ENCODE results near the gene SFXN1. TPM values are rescaled to one million over a fixed set of nuclear protein-coding genes. Genes with fewer than 3 reads are reported as not detected.

The SFXN1 gene
- total RNA-seq, 1 donor = 86.8 TPM

GRCh38 chr5:175484322-175484721 is 6.0 kb downstream of the SFXN1 start:
- TF ChIP-seq CTCF (IDR thresholded peaks at IDR 0.05; ENCODE audit: insufficient read depth, low read depth, low read length) = no peak
- no peak for DNase-seq (ENCODE audit: low read depth)
- no peak overlapping the region for H3K4me3 ChIP-seq (ENCODE audit: low read depth, low read length)

DNA sequence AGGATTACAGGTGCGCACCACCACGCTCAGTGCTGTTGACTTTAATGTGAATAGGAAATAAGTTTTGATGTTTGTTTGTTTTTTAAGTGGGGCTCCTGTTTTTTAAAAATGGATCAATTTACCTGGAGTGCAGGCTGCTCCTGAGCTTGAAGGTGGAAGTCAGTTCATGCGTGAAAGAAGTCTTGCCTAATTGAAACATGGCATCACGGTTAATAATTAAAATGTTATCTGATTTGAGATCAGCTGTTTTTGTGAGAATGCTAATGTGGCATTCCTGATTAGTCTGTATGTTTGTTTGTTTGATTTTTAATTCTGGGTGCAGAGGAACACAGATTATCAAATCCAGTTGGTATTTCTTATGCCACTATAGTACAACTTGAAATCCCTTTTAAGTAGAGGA is 6.5 kb downstream of the SFXN1 start:
- no peak overlapping the region for H3K4me3 ChIP-seq (ENCODE audit: low read depth, low read length)
- no peak for DNase-seq (ENCODE audit: low read depth)
- TF ChIP-seq CTCF (IDR thresholded peaks at IDR 0.05; ENCODE audit: insufficient read depth, low read depth, low read length) = no peak

DNA sequence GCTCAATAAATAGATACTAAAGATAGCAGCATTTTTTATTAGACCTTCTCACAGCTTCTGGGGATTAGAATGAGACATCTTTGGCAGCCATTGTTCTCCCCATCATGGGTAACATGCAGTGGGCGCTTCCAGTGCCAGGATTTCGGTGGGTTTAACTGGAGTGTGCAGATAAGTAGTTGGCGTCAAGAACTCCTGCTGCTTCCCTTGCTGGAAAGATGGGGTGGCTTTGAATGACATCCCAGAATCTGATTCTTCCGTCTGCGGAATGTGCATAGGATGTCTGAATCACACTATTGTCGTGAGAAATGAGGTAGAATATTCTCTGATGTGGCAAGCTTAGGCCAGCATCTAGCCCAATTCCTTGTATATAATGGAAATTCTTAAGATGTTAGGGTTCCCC is 7.3 kb downstream of the SFXN1 start:
- no peak overlapping the region for H3K4me3 ChIP-seq (ENCODE audit: low read depth, low read length)
- TF ChIP-seq CTCF (IDR thresholded peaks at IDR 0.05; ENCODE audit: insufficient read depth, low read depth, low read length) = no peak
- DNase-seq (ENCODE audit: low read depth) = no peak

- no peak for TF ChIP-seq CTCF (IDR thresholded peaks at IDR 0.05; ENCODE audit: insufficient read depth, low read depth, low read length)
- peak; percentile 30 for DNase-seq (ENCODE audit: low read depth)
- H3K4me3 ChIP-seq (ENCODE audit: low read depth, low read length) = no peak overlapping the region
These were observed 9.3 kb downstream of the SFXN1 start for GRCh38 chr5:175487514-175488222.

DNA sequence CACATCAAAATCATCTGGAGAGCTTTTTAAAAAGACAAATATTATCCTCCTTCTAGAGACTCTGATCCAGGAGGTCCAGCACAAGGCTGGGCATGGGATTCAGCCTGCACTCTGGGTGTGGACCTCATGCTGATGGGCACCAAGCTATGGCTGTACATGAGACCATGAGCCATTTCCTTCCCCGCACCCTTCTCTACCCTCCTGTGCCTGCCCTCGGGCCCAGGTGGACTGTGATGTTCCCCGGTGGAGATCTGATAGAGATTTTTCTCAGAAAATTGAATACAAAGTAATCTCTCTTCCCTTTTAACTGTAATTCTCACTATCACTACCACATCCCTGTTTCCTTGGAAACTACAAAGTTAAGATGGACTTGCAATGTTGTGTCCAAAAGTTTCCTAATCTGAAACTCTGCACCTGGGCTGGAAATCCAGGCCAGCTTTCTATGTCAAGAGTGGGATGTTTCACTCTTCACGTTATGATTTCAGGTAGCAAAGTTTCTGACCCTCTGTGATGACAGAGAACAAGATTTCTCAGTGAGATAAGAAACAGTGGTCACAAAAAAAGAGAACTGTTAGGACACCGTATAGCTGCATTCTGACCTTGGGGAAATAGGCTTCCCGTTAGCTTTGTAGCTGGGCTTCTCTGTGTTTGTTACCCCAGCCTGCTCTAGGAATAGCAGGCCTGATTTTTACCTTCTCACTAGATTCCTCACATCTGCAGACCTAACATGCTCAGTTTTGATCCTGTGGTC is 11.5 kb downstream of the SFXN1 start:
- no peak for DNase-seq (ENCODE audit: low read depth)
- no peak overlapping the region for H3K4me3 ChIP-seq (ENCODE audit: low read depth, low read length)
- TF ChIP-seq CTCF (IDR thresholded peaks at IDR 0.05; ENCODE audit: insufficient read depth, low read depth, low read length) = no peak

GRCh38 chr5:175491223-175491622 is 12.9 kb downstream of the SFXN1 start:
- DNase-seq (ENCODE audit: low read depth) = no peak
- no peak overlapping the region for H3K4me3 ChIP-seq (ENCODE audit: low read depth, low read length)
- no peak for TF ChIP-seq CTCF (IDR thresholded peaks at IDR 0.05; ENCODE audit: insufficient read depth, low read depth, low read length)
